HEK293T (cell line): ENCODE results near the gene SPPL2C.
A peak's percentile ranks its signal among the peaks of the same experiment; 100 is the strongest.

Experiments used
- CTCF ChIA-PET: fragments of 350-600 bp; formaldehyde crosslinking; extraction: SDS; loops from one replicate; lab custom pipeline; 2021; ENCODE audit warnings: antibody characterized with exemption, inconsistent platforms; lab: Yijun Ruan, JAX
- POLR2A ChIA-PET: fragments of 350-600 bp; formaldehyde crosslinking; extraction: SDS; loops from one replicate; lab custom pipeline; 2020; ENCODE audit warnings: antibody characterized with exemption, inconsistent platforms; lab: Yijun Ruan, JAX
- DNase-seq: peaks from one replicate; pipeline ENCODE4 v3.0.0; 2012; ENCODE audit warnings: mixed read lengths; ENCODE audit errors: extremely low spot score
- ARNT ChIP-seq: fragments of 450-650 bp; IDR thresholded peaks from 2 replicates; pipeline ENCODE4 v1.6.1; 2017; ENCODE audit warnings: mild to moderate bottlenecking
- BHLHE40 ChIP-seq: fragments of 450-650 bp; IDR thresholded peaks from 2 replicates; pipeline ENCODE4 v1.6.1; 2016; ENCODE audit warnings: mild to moderate bottlenecking, moderate library complexity, borderline replicate concordance
- CTBP1 ChIP-seq: fragments of 450-650 bp; IDR thresholded peaks from 2 replicates; pipeline ENCODE4 v1.6.1; 2016; ENCODE audit warnings: borderline replicate concordance
- ELF4 ChIP-seq: fragments of 450-650 bp; IDR thresholded peaks from 2 replicates; pipeline ENCODE4 v1.6.1; 2017; ENCODE audit warnings: antibody characterized with exemption
- FOXA1 ChIP-seq: fragments of 450-650 bp; IDR thresholded peaks from 2 replicates; pipeline ENCODE4 v1.6.1; 2016; ENCODE audit warnings: mild to moderate bottlenecking
- FOXK2 ChIP-seq: fragments of 450-650 bp; IDR thresholded peaks from 2 replicates; pipeline ENCODE4 v1.6.1; 2016; ENCODE audit warnings: mild to moderate bottlenecking
- FOXM1 ChIP-seq: fragments of 450-650 bp; IDR thresholded peaks from 2 replicates; pipeline ENCODE4 v1.6.1; 2017; ENCODE audit warnings: mild to moderate bottlenecking, borderline replicate concordance
- HDGF ChIP-seq: fragments of 450-650 bp; IDR thresholded peaks from 2 replicates; pipeline ENCODE4 v1.6.1; 2017; ENCODE audit warnings: antibody characterized with exemption, borderline replicate concordance
- L3MBTL2 ChIP-seq: fragments of 450-650 bp; conservative IDR thresholded peaks from 2 replicates; pipeline ENCODE4 v1.6.1; 2016; ENCODE audit warnings: mild to moderate bottlenecking
- LEF1 ChIP-seq: fragments of 450-650 bp; IDR thresholded peaks from 2 replicates; pipeline ENCODE4 v1.6.1; 2017; ENCODE audit warnings: mild to moderate bottlenecking, borderline replicate concordance
- NFRKB ChIP-seq: fragments of 450-650 bp; IDR thresholded peaks from 2 replicates; pipeline ENCODE4 v1.6.1; 2016; ENCODE audit warnings: mild to moderate bottlenecking, moderate library complexity
- PKNOX1 ChIP-seq: fragments of 450-650 bp; IDR thresholded peaks from 2 replicates; pipeline ENCODE4 v1.6.1; 2016
- SP1 ChIP-seq: fragments of 450-650 bp; IDR thresholded peaks from 2 replicates; pipeline ENCODE4 v1.6.1; 2017
- SUZ12 ChIP-seq: fragments of 450-650 bp; IDR thresholded peaks from 2 replicates; pipeline ENCODE4 v1.6.1; 2016; ENCODE audit warnings: mild to moderate bottlenecking
- TARDBP ChIP-seq: fragments of 450-650 bp; IDR thresholded peaks from 2 replicates; pipeline ENCODE4 v1.6.1; 2016
- ZNF384 ChIP-seq: fragments of 450-650 bp; IDR thresholded peaks from 2 replicates; pipeline ENCODE4 v1.6.1; 2016

Gene SPPL2C

GRCh38 chr17:45812102-45812501, 32.6 kb upstream of the SPPL2C start:
- ChIA-PET POLR2A (no interaction called here), CTCF (interaction anchor here (1.0 kb wide), 1 partner anchor 29 kb away, joined by 5 read pairs; no protein-coding TSS in a partner anchor)
- peak; percentile 23 for DNase-seq
- TF ChIP-seq L3MBTL2 (no peak), SUZ12 (no peak), CTBP1 (no peak), FOXK2 (no peak), FOXA1 (no peak), ARNT (no peak), ELF4 (no peak), PKNOX1 (no peak), HDGF (no peak), LEF1 (no peak), FOXM1 (no peak)

- POLR2A ChIA-PET, result no interaction called here
- CTCF ChIA-PET, result interaction anchor here (0.7 to 1.3 kb wide), 4 partner anchors 30 to 167 kb away, joined by 3 to 5 read pairs (median 4); no protein-coding TSS in a partner anchor
- no peak for TF ChIP-seq FOXM1
- no peak for TF ChIP-seq SUZ12
- TF ChIP-seq ELF4, result no peak
- no peak for TF ChIP-seq FOXA1
- no peak for TF ChIP-seq TARDBP
- TF ChIP-seq BHLHE40, result no peak
- DNase-seq, result peak; percentile 31
These were observed 31.5 kb upstream of the SPPL2C start for GRCh38 chr17:45813048-45813725.

GRCh38 chr17:45814622-45815606, 29.8 kb upstream of the SPPL2C start:
- CTCF ChIA-PET, result interaction anchor here (1.0 kb wide), 1 partner anchor 17 kb away, joined by 6 read pairs; no protein-coding TSS in a partner anchor
- POLR2A ChIA-PET, result no interaction called here
- TF ChIP-seq BHLHE40, result no peak
- TF ChIP-seq SUZ12, result no peak
- DNase-seq, result no peak

- TF ChIP-seq HDGF (no peak), BHLHE40 (no peak), FOXA1 (no peak), TARDBP (no peak), PKNOX1 (no peak), ELF4 (no peak), FOXM1 (no peak), NFRKB (no peak), ARNT (no peak), ZNF384 (no peak), SP1 (no peak), CTBP1 (no peak), L3MBTL2 (no peak)
- ChIA-PET CTCF (interaction anchor here (0.8 to 1.3 kb wide), 2 partner anchors 13 to 32 kb away, joined by 3 read pairs; partner anchors contain the start of gene CRHR1), POLR2A (no interaction called here)
- DNase-seq, result no peak
These were observed 28.9 kb upstream of the SPPL2C start for GRCh38 chr17:45815752-45816151.

GRCh38 chr17:45818041-45818440, 26.6 kb upstream of the SPPL2C start:
- no peak for TF ChIP-seq SUZ12
- TF ChIP-seq FOXM1, result no peak
- TF ChIP-seq PKNOX1, result no peak
- TF ChIP-seq FOXA1, result no peak
- no peak for TF ChIP-seq HDGF
- DNase-seq, result no peak
- POLR2A ChIA-PET, result no interaction called here
- CTCF ChIA-PET, result interaction anchor here (1.0 to 1.4 kb wide), 2 partner anchors 13 to 35 kb away, joined by 3 to 6 read pairs; no protein-coding TSS in a partner anchor

GRCh38 chr17:45818699-45819098, 26.0 kb upstream of the SPPL2C start:
- TF ChIP-seq FOXA1 (no peak), HDGF (no peak), LEF1 (no peak)
- DNase-seq, result no peak
- POLR2A ChIA-PET, result no interaction called here
- CTCF ChIA-PET, result interaction anchor here (1.0 to 1.4 kb wide), 2 partner anchors 12 to 36 kb away, joined by 3 to 6 read pairs; no protein-coding TSS in a partner anchor
